GM12878 (cell line): ENCODE results near the gene HNF4A. TPM values are rescaled to one million over a fixed set of nuclear protein-coding genes. Genes with fewer than 3 reads are reported as not detected.

ENCODE experiments used
- ATAC-seq: fragments of 200-7000 bp; cut with Tn5 transposase; 3 replicates; pipeline ENCODE4 v1.9.1; 2020; ENCODE audit warnings: mild to moderate bottlenecking, moderate library complexity
- BruUV-seq: library from RNA; stranded (reverse); fragments of 400-500 nt; replicated peaks from 2 replicates; lab custom pipeline; 2021; lab: Mats Ljungman, UMichigan
- CTCF ChIA-PET: fragments of 300-600 bp; sonication (Branson Sonifier 250); formaldehyde crosslinking; extraction: SDS; loops from one replicate; lab custom pipeline; 2021; ENCODE audit warnings: inconsistent platforms; lab: Yijun Ruan, JAX
- POLR2A ChIA-PET: fragments of 350-600 bp; formaldehyde crosslinking; extraction: SDS; loops from one replicate; lab custom pipeline; 2021; ENCODE audit warnings: inconsistent platforms; lab: Charles Lee
- RAD21 ChIA-PET: fragments of 300-600 bp; sonication (Branson Sonifier 250); formaldehyde crosslinking; loops from one replicate; lab custom pipeline; 2023; ENCODE audit warnings: antibody characterized with exemption; ENCODE audit not compliant: unreplicated experiment; lab: Charles Lee
- SMC1A ChIA-PET: fragments of 300-600 bp; sonication (Branson Sonifier 250); formaldehyde crosslinking; loops from one replicate; lab custom pipeline; 2023; ENCODE audit not compliant: unreplicated experiment, uncharacterized antibody; lab: Charles Lee
- DNase-seq: peaks from one replicate; pipeline ENCODE4 v3.0.0-alpha.2; 2011; ENCODE audit warnings: low read depth, low spot score
- FAIRE-seq: peaks from 3 replicates; lab custom pipeline; 2011; peaks lifted over from hg19 to GRCh38; lab: Jason Lieb, UNC
- H2AFZ ChIP-seq: 2 replicates; pipeline ENCODE4 v1.6.0; 2011; ENCODE audit warnings: low read depth, low read length, control low read depth; ENCODE audit not compliant: control insufficient read depth
- H3K27ac ChIP-seq: 2 replicates; pipeline ENCODE4 v1.5.1; 2011; ENCODE audit warnings: control low read depth; ENCODE audit not compliant: control insufficient read depth, insufficient read depth
- H3K27me3 ChIP-seq, 2 experiments: replicated peaks in 1 of 2; 2 replicates each; pipeline versions ENCODE4 v1.6.0 to v1.6.1; 2011; ENCODE audit warnings: low read length in 1 of 2; ENCODE audit not compliant: control insufficient read depth in 2 of 2, insufficient read depth in 2 of 2
- H3K36me3 ChIP-seq, 2 experiments: 2 replicates each; pipeline ENCODE4 v1.5.1; 2011; ENCODE audit warnings: low read length in 1 of 2; ENCODE audit not compliant: control insufficient read depth in 2 of 2, insufficient read depth in 2 of 2
- H3K4me1 ChIP-seq: 2 replicates; pipeline ENCODE4 v1.6.1; 2011; ENCODE audit warnings: mild to moderate bottlenecking, low read length, moderate library complexity, mixed read lengths; ENCODE audit not compliant: control insufficient read depth, insufficient read depth
- H3K4me2 ChIP-seq: 2 replicates; pipeline ENCODE4 v1.6.0; 2011; ENCODE audit warnings: control low read depth; ENCODE audit not compliant: control insufficient read depth, insufficient read depth
- H3K4me3 ChIP-seq: fragments of 200-600 bp; sonication (generic); 2 replicates; pipeline ENCODE4 v1.5.1; 2016
- H3K79me2 ChIP-seq: 2 replicates; pipeline ENCODE4 v1.6.0; 2011; ENCODE audit warnings: low read length; ENCODE audit not compliant: control insufficient read depth, insufficient read depth
- H3K9ac ChIP-seq: 2 replicates; pipeline ENCODE4 v1.8.0; 2011; ENCODE audit warnings: low read length, control low read depth, mixed read lengths; ENCODE audit not compliant: control insufficient read depth, insufficient read depth
- H3K9me3 ChIP-seq: replicated peaks from 3 replicates; pipeline ENCODE4 v1.5.1; 2011; ENCODE audit warnings: mild to moderate bottlenecking, low read length; ENCODE audit not compliant: control insufficient read depth, insufficient read depth
- H4K20me1 ChIP-seq: 2 replicates; pipeline ENCODE4 v1.6.0; 2011; ENCODE audit not compliant: control insufficient read depth, insufficient read depth
- CBX5 ChIP-seq: sonication (generic); IDR thresholded peaks from 2 replicates; pipeline ENCODE4 v1.6.1; 2016; ENCODE audit warnings: low read depth, moderate library complexity, mild to moderate bottlenecking, inconsistent platforms
- EGR1 ChIP-seq, 2 experiments: IDR thresholded peaks; 1 replicate in 1 of 2; 2 replicates in 1 of 2; pipeline ENCODE4 v1.6.1; 2011 to 2012; ENCODE audit warnings: low read depth in 2 of 2, low read length in 2 of 2, borderline replicate concordance in 1 of 2, mild to moderate bottlenecking in 1 of 2, moderate library complexity in 1 of 2
- MYC ChIP-seq: IDR thresholded peaks from 2 replicates; pipeline ENCODE4 v1.6.1; 2011; ENCODE audit warnings: mild to moderate bottlenecking, low read length, moderate library complexity, inconsistent platforms; ENCODE audit not compliant: insufficient read depth, insufficient replicate concordance, insufficient read length, severe bottlenecking
- NBN ChIP-seq: fragments of 450-650 bp; IDR thresholded peaks from 2 replicates; pipeline ENCODE4 v1.6.1; 2016
- NRF1 ChIP-seq: conservative IDR thresholded peaks from 2 replicates; pipeline ENCODE4 v1.6.1; 2011; ENCODE audit warnings: mild to moderate bottlenecking, low read depth, low read length, improper control_type of control experiment
- RELA ChIP-seq: fragments of 450-650 bp; IDR thresholded peaks from 2 replicates; pipeline ENCODE4 v1.8.0; 2014; ENCODE audit warnings: borderline replicate concordance; ENCODE audit not compliant: partially characterized antibody
- SIX5 ChIP-seq: IDR thresholded peaks from 2 replicates; pipeline ENCODE4 v1.6.1; 2011; ENCODE audit warnings: mild to moderate bottlenecking, low read depth, low read length, moderate library complexity; ENCODE audit not compliant: severe bottlenecking
- SMAD5 ChIP-seq: IDR thresholded peaks from 2 replicates; pipeline ENCODE4 v1.6.1; 2016; ENCODE audit warnings: antibody characterized with exemption, low read depth
- TARDBP ChIP-seq: IDR thresholded peaks from 2 replicates; pipeline ENCODE4 v1.6.1; 2016; ENCODE audit warnings: borderline replicate concordance
- WGBS: methylation state at CpG from one replicate; pipeline ENCODE4 v1.1.6; 2016; ENCODE audit warnings: low lambda C conversion rate; ENCODE audit not compliant: insufficient replicate concordance, insufficient coverage; ENCODE audit errors: missing lambda C conversion rate; 5-methylcytosine and 5-hydroxymethylcytosine counted together
- in situ Hi-C: fragments of 300-500 bp; cut with MboI; formaldehyde crosslinking; loops from 9 replicates; pipeline ENCODE4 v1.14.3; 2018; ENCODE audit warnings: mixed read lengths
- intact Hi-C: fragments of 100-400 bp; cut with micrococcal nuclease; formaldehyde crosslinking; loops from one replicate; pipeline ENCODE4 v1.14.2; 2022; ENCODE audit not compliant: unreplicated experiment
- polyA plus RNA-seq, 11 experiments: library from polyadenylated mRNA; depleted of rRNA in 4 of 11; unstranded in 6 of 11; stranded (reverse) in 5 of 11; fragments of >200 nt; fragmentation: Nextera tagmentation in 4 of 11; fragmentation: Illumina TruSeq in 1 of 11; extraction: Ambion mirVana in 4 of 11; extraction: Trizol in 1 of 11; gene quantifications; 1 replicate in 1 of 11; 2 replicates in 10 of 11; pipeline versions ENCODE4 v1.2.1 to v1.2.3, GENCODE V29; 2011 to 2016; ENCODE audit warnings: inconsistent platforms in 2 of 11, missing spikeins in 2 of 11, low read depth in 1 of 11
- total RNA-seq, 4 experiments: library from RNA; depleted of rRNA in 3 of 4; stranded (reverse); fragments of >200 nt in 3 of 4; fragmentation: Illumina TruSeq in 1 of 4; extraction: Trizol in 1 of 4; gene quantifications; 2 replicates each; pipeline versions ENCODE4 v1.2.1 to v1.2.3, GENCODE V29; 2013 to 2021
- TF ChIP-seq, protein P1 (sequence below): IDR thresholded peaks from 2 replicates; pipeline ENCODE4 v1.6.1; 2012; ENCODE audit warnings: low read depth, low read length, improper control_type of control experiment
- TF ChIP-seq, protein P2 (sequence below): IDR thresholded peaks from 2 replicates; pipeline ENCODE4 v1.6.1; 2012; ENCODE audit warnings: mild to moderate bottlenecking, low read depth, low read length
- TF ChIP-seq, protein P3 (sequence below): fragments of 450-650 bp; IDR thresholded peaks from 2 replicates; pipeline ENCODE4 v1.6.1; 2016; ENCODE audit warnings: mild to moderate bottlenecking

Gene HNF4A
- total and polyA plus RNA-seq, 10 of the 15 experiments (the other 5 are each of a cell fraction or from before 2014, with no cell fraction given) = 0.21 TPM; not detected in 9

DNA sequence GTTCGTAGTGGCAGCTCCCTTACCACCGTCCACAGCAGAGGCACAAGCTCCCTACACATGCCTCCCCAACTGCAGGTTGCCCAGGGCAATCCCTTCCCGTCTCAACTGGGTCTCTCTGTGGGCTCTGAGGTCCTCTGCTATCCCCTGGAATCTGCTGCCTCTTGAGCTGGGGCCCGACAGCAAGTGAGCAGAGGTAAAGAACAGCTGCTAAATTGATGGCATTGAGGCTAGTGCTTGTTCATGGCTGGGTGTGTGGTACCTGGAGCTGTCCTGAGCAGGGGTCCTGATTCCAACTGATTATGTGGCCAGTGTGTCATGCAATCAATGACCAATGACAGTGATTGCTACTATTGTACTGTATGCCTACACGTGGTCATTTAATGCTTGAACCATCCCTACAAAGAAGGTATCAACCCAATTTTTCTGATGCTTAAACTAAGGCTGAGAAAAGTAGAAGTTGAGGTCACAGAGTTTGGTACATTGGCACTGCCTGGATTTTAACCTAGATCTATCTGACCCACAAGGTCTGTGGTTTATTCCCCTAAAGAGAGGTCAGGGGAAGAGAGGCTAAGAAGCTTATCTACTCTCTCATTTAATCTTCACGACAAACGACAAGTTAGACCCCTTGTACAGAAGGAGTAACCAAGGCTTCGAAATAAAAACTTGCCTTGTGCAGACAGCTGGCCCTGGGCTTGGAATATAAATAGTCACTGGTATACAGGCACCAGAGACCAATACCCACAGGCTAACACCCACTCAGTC lies 41.1 kb downstream of the HNF4A start (continued):
- TF ChIP-seq, protein P1, sequence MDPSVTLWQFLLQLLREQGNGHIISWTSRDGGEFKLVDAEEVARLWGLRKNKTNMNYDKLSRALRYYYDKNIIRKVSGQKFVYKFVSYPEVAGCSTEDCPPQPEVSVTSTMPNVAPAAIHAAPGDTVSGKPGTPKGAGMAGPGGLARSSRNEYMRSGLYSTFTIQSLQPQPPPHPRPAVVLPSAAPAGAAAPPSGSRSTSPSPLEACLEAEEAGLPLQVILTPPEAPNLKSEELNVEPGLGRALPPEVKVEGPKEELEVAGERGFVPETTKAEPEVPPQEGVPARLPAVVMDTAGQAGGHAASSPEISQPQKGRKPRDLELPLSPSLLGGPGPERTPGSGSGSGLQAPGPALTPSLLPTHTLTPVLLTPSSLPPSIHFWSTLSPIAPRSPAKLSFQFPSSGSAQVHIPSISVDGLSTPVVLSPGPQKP = no peak
- TF ChIP-seq, all 136 proteins: peak for 1

DNA sequence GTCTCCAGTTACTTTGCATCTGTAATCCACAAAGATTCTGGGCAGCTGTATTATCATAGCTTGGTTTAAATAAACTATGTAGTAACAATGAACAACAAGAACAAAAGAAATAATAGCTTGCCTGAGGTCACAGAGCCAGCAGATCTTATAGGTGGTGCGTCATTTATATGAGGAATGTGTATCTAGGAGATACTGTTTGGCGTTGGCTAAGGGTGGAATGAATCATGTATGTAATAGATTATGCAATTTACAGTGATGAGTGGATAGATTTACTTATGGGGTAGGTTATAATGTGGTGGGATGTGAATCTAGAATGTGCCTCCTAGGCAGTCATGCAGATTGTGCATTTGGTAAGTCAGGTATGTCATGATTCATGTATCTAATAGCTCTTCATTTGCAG lies 42.8 kb downstream of the HNF4A start:
- ChIA-PET RAD21 (no interaction called here), SMC1A (no interaction called here), CTCF (interaction anchor here (1.0 to 1.7 kb wide), 2 partner anchors 181 to 348 kb away, joined by 3 to 5 read pairs; no protein-coding TSS in a partner anchor), POLR2A (no interaction called here)
- H3K36me3 ChIP-seq = no peaks in the 10 kb centered on the region
- no peak overlapping the region for H3K27ac ChIP-seq
- H3K27me3 ChIP-seq = peaks cover 0 to 8% of the 10 kb centered on the region in 2 experiments; a peak in 3 of 4 replicates
- no peak overlapping the region for H2AFZ ChIP-seq
- no peaks in the 10 kb centered on the region for H3K9me3 ChIP-seq
- FAIRE-seq (no peak), ATAC-seq (no peak), DNase-seq (no peak)
- H4K20me1 ChIP-seq = no peaks in the 10 kb centered on the region
- intact Hi-C loops (no loop called here), in situ Hi-C loops (no loop called here)
- H3K4me1 ChIP-seq = no peaks in the 10 kb centered on the region
- BruUV-seq = no TSS peak
- no peak overlapping the region for H3K4me2 ChIP-seq
- H3K4me3 ChIP-seq = no peak overlapping the region
- 11% methylated on average over 2 of the region's 2 CpGs for WGBS
- H3K79me2 ChIP-seq = no peaks in the 10 kb centered on the region
- H3K9ac ChIP-seq = no peak overlapping the region
- TF ChIP-seq MYC (no peak), SMAD5 (no peak), CBX5 (no peak), TARDBP (no peak), RELA (no peak), EGR1 (IDR thresholded peaks at IDR 0.05; ENCODE audit: borderline replicate concordance in 1 of 2, low read depth in 2 of 2, low read length in 2 of 2) (no peak), NRF1 (no peak), SIX5 (no peak), NBN (no peak)
- TF ChIP-seq, protein P1 = no peak
- TF ChIP-seq, protein P2, sequence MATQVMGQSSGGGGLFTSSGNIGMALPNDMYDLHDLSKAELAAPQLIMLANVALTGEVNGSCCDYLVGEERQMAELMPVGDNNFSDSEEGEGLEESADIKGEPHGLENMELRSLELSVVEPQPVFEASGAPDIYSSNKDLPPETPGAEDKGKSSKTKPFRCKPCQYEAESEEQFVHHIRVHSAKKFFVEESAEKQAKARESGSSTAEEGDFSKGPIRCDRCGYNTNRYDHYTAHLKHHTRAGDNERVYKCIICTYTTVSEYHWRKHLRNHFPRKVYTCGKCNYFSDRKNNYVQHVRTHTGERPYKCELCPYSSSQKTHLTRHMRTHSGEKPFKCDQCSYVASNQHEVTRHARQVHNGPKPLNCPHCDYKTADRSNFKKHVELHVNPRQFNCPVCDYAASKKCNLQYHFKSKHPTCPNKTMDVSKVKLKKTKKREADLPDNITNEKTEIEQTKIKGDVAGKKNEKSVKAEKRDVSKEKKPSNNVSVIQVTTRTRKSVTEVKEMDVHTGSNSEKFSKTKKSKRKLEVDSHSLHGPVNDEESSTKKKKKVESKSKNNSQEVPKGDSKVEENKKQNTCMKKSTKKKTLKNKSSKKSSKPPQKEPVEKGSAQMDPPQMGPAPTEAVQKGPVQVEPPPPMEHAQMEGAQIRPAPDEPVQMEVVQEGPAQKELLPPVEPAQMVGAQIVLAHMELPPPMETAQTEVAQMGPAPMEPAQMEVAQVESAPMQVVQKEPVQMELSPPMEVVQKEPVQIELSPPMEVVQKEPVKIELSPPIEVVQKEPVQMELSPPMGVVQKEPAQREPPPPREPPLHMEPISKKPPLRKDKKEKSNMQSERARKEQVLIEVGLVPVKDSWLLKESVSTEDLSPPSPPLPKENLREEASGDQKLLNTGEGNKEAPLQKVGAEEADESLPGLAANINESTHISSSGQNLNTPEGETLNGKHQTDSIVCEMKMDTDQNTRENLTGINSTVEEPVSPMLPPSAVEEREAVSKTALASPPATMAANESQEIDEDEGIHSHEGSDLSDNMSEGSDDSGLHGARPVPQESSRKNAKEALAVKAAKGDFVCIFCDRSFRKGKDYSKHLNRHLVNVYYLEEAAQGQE = no peak
- TF ChIP-seq, protein P3, sequence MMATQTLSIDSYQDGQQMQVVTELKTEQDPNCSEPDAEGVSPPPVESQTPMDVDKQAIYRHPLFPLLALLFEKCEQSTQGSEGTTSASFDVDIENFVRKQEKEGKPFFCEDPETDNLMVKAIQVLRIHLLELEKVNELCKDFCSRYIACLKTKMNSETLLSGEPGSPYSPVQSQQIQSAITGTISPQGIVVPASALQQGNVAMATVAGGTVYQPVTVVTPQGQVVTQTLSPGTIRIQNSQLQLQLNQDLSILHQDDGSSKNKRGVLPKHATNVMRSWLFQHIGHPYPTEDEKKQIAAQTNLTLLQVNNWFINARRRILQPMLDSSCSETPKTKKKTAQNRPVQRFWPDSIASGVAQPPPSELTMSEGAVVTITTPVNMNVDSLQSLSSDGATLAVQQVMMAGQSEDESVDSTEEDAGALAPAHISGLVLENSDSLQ = no peak
